Central memory CD4-positive, alpha-beta T cell (primary cell): ENCODE data around the gene MDC1.
A peak's percentile ranks its signal among the peaks of the same experiment; 100 is the strongest.
"Not testable (repeated sequence)": the region's sequence is repeated elsewhere in the genome, so short reads cannot be mapped to it uniquely, and the experiment has no call there.

ENCODE experiments used
- DNase-seq: peaks from one replicate; pipeline ENCODE4 v3.0.0; 2022
- total RNA-seq, 3 experiments: gene quantifications; one replicate each; lab custom pipeline; 2026; lab: John Stamatoyannopoulos, UW

MDC1 gene
- total RNA-seq: 21.9 to 44.8 (median 30.4) reads per million in 3 experiments

- DNase-seq: peak; percentile 100
These were observed at the start of gene MDC1 for GRCh38 chr6:30717129-30717844. Gene MDC1, minus strand, starts transcription at chr6:30717281. Its CDS starts 2,106 bp downstream, at chr6:30715175.

GRCh38 chr6:30766461-30767157 lies 49.5 kb upstream of the MDC1 start:
- DNase-seq: no peak

- not testable (repeated sequence) for DNase-seq
These were observed 48.4 kb upstream of the MDC1 start for GRCh38 chr6:30765495-30765894.

- not testable (repeated sequence) for DNase-seq
These were observed 47.5 kb upstream of the MDC1 start for GRCh38 chr6:30764490-30765043.

- no peak for DNase-seq
These were observed 46.8 kb upstream of the MDC1 start for GRCh38 chr6:30763618-30764489.

- DNase-seq: no peak
These were observed 46.1 kb upstream of the MDC1 start for GRCh38 chr6:30763155-30763617.

- no peak for DNase-seq
These were observed 44.8 kb upstream of the MDC1 start for GRCh38 chr6:30761791-30762429.

GRCh38 chr6:30760549-30760948 lies 43.5 kb upstream of the MDC1 start:
- no peak for DNase-seq

- no peak for DNase-seq
These were observed 42.6 kb upstream of the MDC1 start for GRCh38 chr6:30759575-30760239.

- no peak for DNase-seq
These were observed 40.3 kb upstream of the MDC1 start for GRCh38 chr6:30757261-30757904.

GRCh38 chr6:30756405-30757003 lies 39.4 kb upstream of the MDC1 start:
- not testable (repeated sequence) for DNase-seq

GRCh38 chr6:30754631-30755030 lies 37.5 kb upstream of the MDC1 start:
- DNase-seq: no peak

GRCh38 chr6:30752157-30752927 lies 35.3 kb upstream of the MDC1 start:
- no peak for DNase-seq

- no peak for DNase-seq
These were observed 33.2 kb upstream of the MDC1 start for GRCh38 chr6:30750379-30750668.

- DNase-seq: no peak
These were observed 32.7 kb upstream of the MDC1 start for GRCh38 chr6:30749554-30750378.

- DNase-seq: no peak
These were observed 31.9 kb upstream of the MDC1 start for GRCh38 chr6:30748851-30749540.

GRCh38 chr6:30747902-30748769 lies 31.1 kb upstream of the MDC1 start:
- DNase-seq: no peak

GRCh38 chr6:30747300-30747687 lies 30.2 kb upstream of the MDC1 start:
- no peak for DNase-seq
